Mucosa of rectum (tissue), 2 donors: ENCODE results near the gene DELE1.
A peak's percentile ranks its signal among the peaks of the same experiment; 100 is the strongest.

ENCODE experiments used
- H3K27ac ChIP-seq, 2 donors: one replicate each; pipeline ENCODE4 v1.7.0; 2013; ENCODE audit warnings: inconsistent platforms in 2 of 2, low read depth in 2 of 2, low read length in 2 of 2
- H3K27me3 ChIP-seq, 2 donors: one replicate each; pipeline ENCODE4 v1.7.0; 2013; ENCODE audit warnings: low read length in 2 of 2; ENCODE audit not compliant: control insufficient read depth in 2 of 2, insufficient read depth in 2 of 2
- H3K36me3 ChIP-seq, 2 donors: one replicate each; pipeline ENCODE4 v1.7.0; 2013; ENCODE audit warnings: low read length in 2 of 2; ENCODE audit not compliant: control insufficient read depth in 2 of 2, insufficient read depth in 2 of 2
- H3K4me1 ChIP-seq, 2 donors: one replicate each; pipeline ENCODE4 v1.7.0; 2013; ENCODE audit warnings: low read length in 2 of 2, mild to moderate bottlenecking in 1 of 2; ENCODE audit not compliant: control insufficient read depth in 2 of 2, insufficient read depth in 2 of 2
- H3K4me3 ChIP-seq, 2 donors: one replicate each; pipeline ENCODE4 v1.7.0; 2013; ENCODE audit warnings: low read length in 2 of 2
- H3K9ac ChIP-seq, 2 donors: one replicate each; pipeline ENCODE4 v1.7.0; 2013; ENCODE audit warnings: low read length in 2 of 2, low read depth in 1 of 2, mild to moderate bottlenecking in 1 of 2
- H3K9me3 ChIP-seq, 2 donors: one replicate each; pipeline ENCODE4 v1.7.0; 2013; ENCODE audit warnings: low read length in 2 of 2; ENCODE audit not compliant: control insufficient read depth in 2 of 2
- donor health status: healthy.
- donor health status: Normal muscosa, but diverticular disease.

The DELE1 gene

GRCh38 chr5:141878186-141878710 lies 45.4 kb upstream of the DELE1 start, which contains the start of gene PCDH1:
Gene PCDH1, minus strand, starts transcription at chr5:141878410. Its CDS starts 148 bp downstream, at chr5:141878262.
- H3K9ac ChIP-seq, result peak within 1 kb of the TSS; percentile 96 to 99
- H3K36me3 ChIP-seq, result no peaks in the 10 kb centered on the region
- peak within 1 kb of the TSS; percentile 97 to 98 for H3K27ac ChIP-seq
- no peaks in the 10 kb centered on the region for H3K9me3 ChIP-seq
- H3K4me1 ChIP-seq, result peaks cover 26 to 28% of the 10 kb centered on the region in 2 donors
- peaks cover 14 to 16% of the 10 kb centered on the region in 2 donors for H3K27me3 ChIP-seq
- H3K4me3 ChIP-seq, result peak within 1 kb of the TSS; percentile 77 to 92

DNA sequence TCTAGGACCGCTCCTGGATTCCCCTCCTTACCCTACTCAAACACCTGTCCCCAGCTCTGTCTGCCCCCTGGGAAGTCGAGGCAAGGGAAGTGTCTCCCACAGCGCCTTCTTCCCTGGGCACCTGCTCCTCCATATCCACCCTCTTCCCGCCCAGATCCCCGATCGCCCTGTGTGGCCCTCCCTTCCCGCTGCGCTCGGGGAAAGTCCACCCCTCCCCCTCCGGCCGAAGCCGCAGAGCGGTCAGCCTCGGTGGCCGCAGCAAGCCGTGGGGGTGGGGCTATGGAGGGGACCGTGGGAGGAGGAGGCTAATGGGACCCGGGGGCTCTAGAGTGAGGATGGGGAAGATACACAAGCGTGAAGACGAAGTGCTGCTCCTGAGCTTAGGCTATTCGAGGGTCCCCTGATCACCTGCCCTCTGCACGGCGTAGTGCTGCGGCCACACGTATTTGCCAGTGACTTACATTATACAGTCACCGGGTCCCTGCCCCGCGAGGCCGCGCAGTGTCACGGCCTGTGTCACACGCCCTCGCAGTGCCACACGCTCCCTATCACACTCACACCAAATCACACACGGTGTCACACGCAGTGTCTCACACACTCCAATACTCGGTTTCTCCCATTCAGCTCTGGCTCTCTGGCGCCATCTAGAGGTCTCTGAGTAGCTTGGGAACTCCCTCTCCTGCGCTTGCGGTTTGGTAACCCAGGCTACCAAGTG lies 44.8 kb upstream of the DELE1 start:
- H3K36me3 ChIP-seq, result no peaks in the 10 kb centered on the region
- H3K9me3 ChIP-seq, result no peaks in the 10 kb centered on the region
- peaks cover 23 to 24% of the 10 kb centered on the region in 2 donors for H3K4me1 ChIP-seq
- peak overlapping the region; percentile 77 to 82 for H3K4me3 ChIP-seq
- H3K27me3 ChIP-seq, result peaks cover 16 to 20% of the 10 kb centered on the region in 2 donors
- peak overlapping the region; percentile 91 to 97 for H3K27ac ChIP-seq
- peak overlapping the region; percentile 79 to 82 for H3K9ac ChIP-seq

GRCh38 chr5:141879426-141879759 lies 44.3 kb upstream of the DELE1 start:
- no peaks in the 10 kb centered on the region for H3K9me3 ChIP-seq
- peaks cover 17 to 20% of the 10 kb centered on the region in 2 donors for H3K27me3 ChIP-seq
- peaks cover 18 to 19% of the 10 kb centered on the region in 2 donors for H3K4me1 ChIP-seq
- no peak overlapping the region for H3K9ac ChIP-seq
- H3K27ac ChIP-seq, result no peak overlapping the region
- no peak overlapping the region for H3K4me3 ChIP-seq
- H3K36me3 ChIP-seq, result no peaks in the 10 kb centered on the region

- Histone ChIP-seq H3K4me3 (no peak overlapping the region), H3K27ac (no peak overlapping the region), H3K36me3 (no peaks in the 10 kb centered on the region), H3K27me3 (peaks cover 20 to 22% of the 10 kb centered on the region in 2 donors), H3K4me1 (peaks cover 12 to 13% of the 10 kb centered on the region in 2 donors), H3K9me3 (no peaks in the 10 kb centered on the region), H3K9ac (no peak overlapping the region)
These were observed 43.5 kb upstream of the DELE1 start for GRCh38 chr5:141879941-141880738.

- H3K9ac ChIP-seq, result no peak overlapping the region
- H3K9me3 ChIP-seq, result no peaks in the 10 kb centered on the region
- no peaks in the 10 kb centered on the region for H3K36me3 ChIP-seq
- H3K27ac ChIP-seq, result peak overlapping the region in 1 of 2 donors; percentile 48
- peaks cover 20 to 22% of the 10 kb centered on the region in 2 donors for H3K27me3 ChIP-seq
- H3K4me3 ChIP-seq, result no peak overlapping the region
- peaks cover 11 to 12% of the 10 kb centered on the region in 2 donors for H3K4me1 ChIP-seq
These were observed 42.5 kb upstream of the DELE1 start for GRCh38 chr5:141880961-141881801.

- Histone ChIP-seq H3K27ac (peak overlapping the region in 1 of 2 donors; percentile 48), H3K4me3 (no peak overlapping the region), H3K36me3 (no peaks in the 10 kb centered on the region)
These were observed 41.8 kb upstream of the DELE1 start for GRCh38 chr5:141881886-141882285.

GRCh38 chr5:141882594-141883183 lies 41.0 kb upstream of the DELE1 start:
- H3K9ac ChIP-seq, result no peak overlapping the region
- no peaks in the 10 kb centered on the region for H3K9me3 ChIP-seq
- H3K27me3 ChIP-seq, result peaks cover 14 to 17% of the 10 kb centered on the region in 2 donors
- H3K36me3 ChIP-seq, result no peaks in the 10 kb centered on the region
- peaks cover 9 to 12% of the 10 kb centered on the region in 2 donors for H3K4me1 ChIP-seq
- peak overlapping the region; percentile 26 to 37 for H3K4me3 ChIP-seq
- peak overlapping the region in 1 of 2 donors; percentile 48 for H3K27ac ChIP-seq

More at GRCh38 chr5:141881886-141882285, 41.8 kb upstream of the DELE1 start:
- Histone ChIP-seq H3K27me3 (peaks cover 20 to 22% of the 10 kb centered on the region in 2 donors), H3K4me1 (peaks cover 11 to 12% of the 10 kb centered on the region in 2 donors), H3K9ac (no peak overlapping the region), H3K9me3 (no peaks in the 10 kb centered on the region)

GRCh38 chr5:141883184-141883891 lies 40.3 kb upstream of the DELE1 start:
- Histone ChIP-seq H3K36me3 (no peaks in the 10 kb centered on the region), H3K9ac (no peak overlapping the region), H3K27me3 (peaks cover 14 to 15% of the 10 kb centered on the region in 2 donors), H3K4me1 (peaks cover 9 to 12% of the 10 kb centered on the region in 2 donors), H3K27ac (no peak overlapping the region), H3K9me3 (no peaks in the 10 kb centered on the region), H3K4me3 (no peak overlapping the region)

DNA sequence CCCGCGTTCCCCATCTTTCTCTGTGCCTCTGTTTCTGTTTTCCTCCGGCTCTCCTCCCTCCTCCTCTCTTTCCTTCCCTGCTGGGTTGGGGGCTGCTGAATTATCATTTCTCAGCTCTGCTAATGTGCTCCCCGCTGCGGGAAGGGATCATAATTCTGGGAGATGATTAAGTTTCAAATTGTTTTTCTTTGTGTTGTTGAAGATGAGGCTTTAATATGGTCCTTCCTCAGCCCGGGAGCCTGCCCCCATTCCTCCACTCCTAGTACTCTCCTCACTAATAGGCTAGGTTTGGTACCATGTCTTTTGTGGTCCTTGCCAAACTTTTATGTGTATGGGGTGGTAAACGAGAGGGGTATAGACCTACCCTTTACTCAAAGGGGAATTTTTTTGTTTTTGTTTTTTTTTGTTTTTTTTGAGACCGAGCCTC lies 39.8 kb upstream of the DELE1 start:
- Histone ChIP-seq H3K27me3 (peaks cover 14 to 15% of the 10 kb centered on the region in 2 donors), H3K27ac (no peak overlapping the region), H3K9me3 (no peaks in the 10 kb centered on the region), H3K9ac (no peak overlapping the region), H3K4me1 (peaks cover 4 to 7% of the 10 kb centered on the region in 2 donors), H3K4me3 (no peak overlapping the region), H3K36me3 (no peaks in the 10 kb centered on the region)
